ENCODE results near the gene TMPRSS6. TPM values are rescaled to one million over a fixed set of nuclear protein-coding genes. Genes with fewer than 3 reads are reported as not detected.
"Not testable (repeated sequence)": the region's sequence is repeated elsewhere in the genome, so short reads cannot be mapped to it uniquely, and the experiment has no call there.

The TMPRSS6 gene
- total RNA-seq, 1 donor from 2014 or later = not detected

GRCh38 chr22:37088108-37088605 is 21.4 kb downstream of the TMPRSS6 start:
- peak; percentile 32 for DNase-seq

- no peak for DNase-seq
Measured at GRCh38 chr22:37086184-37086583, 23.3 kb downstream of the TMPRSS6 start.

- DNase-seq = no peak
Measured at GRCh38 chr22:37084385-37084784, 25.1 kb downstream of the TMPRSS6 start.

- no peak for DNase-seq
Measured at GRCh38 chr22:37083914-37084313, 25.6 kb downstream of the TMPRSS6 start.

- DNase-seq = no peak
Measured at GRCh38 chr22:37082251-37082873, 27.2 kb downstream of the TMPRSS6 start.

GRCh38 chr22:37080838-37081237 is 28.7 kb downstream of the TMPRSS6 start:
- DNase-seq = no peak

GRCh38 chr22:37080438-37080837 is 29.1 kb downstream of the TMPRSS6 start:
- no peak for DNase-seq

- no peak for DNase-seq
Measured at GRCh38 chr22:37079668-37080171, 29.8 kb downstream of the TMPRSS6 start.

GRCh38 chr22:37079158-37079557 is 30.4 kb downstream of the TMPRSS6 start:
- no peak for DNase-seq

GRCh38 chr22:37077802-37078448 is 31.6 kb downstream of the TMPRSS6 start:
- peak; percentile 64 for DNase-seq

GRCh38 chr22:37075822-37076433 is 33.6 kb downstream of the TMPRSS6 start:
- DNase-seq = no peak

- no peak for DNase-seq
Measured at GRCh38 chr22:37075046-37075445, 34.5 kb downstream of the TMPRSS6 start.

GRCh38 chr22:37074537-37074936 is 35.0 kb downstream of the TMPRSS6 start:
- no peak for DNase-seq

- DNase-seq = no peak
Measured at GRCh38 chr22:37072673-37073072, 36.8 kb downstream of the TMPRSS6 start.

- not testable (repeated sequence) for DNase-seq
Measured at GRCh38 chr22:37071850-37072592, 37.5 kb downstream of the TMPRSS6 start.

- no peak for DNase-seq
Measured at GRCh38 chr22:37070744-37071143, 38.8 kb downstream of the TMPRSS6 start.

- no peak for DNase-seq
Measured at GRCh38 chr22:37070334-37070733, 39.2 kb downstream of the TMPRSS6 start.

- no peak for DNase-seq
Measured at GRCh38 chr22:37069719-37070118, 39.8 kb downstream of the TMPRSS6 start.

GRCh38 chr22:37069319-37069718 is 40.2 kb downstream of the TMPRSS6 start:
- DNase-seq = no peak

- peak; percentile 32 for DNase-seq
Measured at GRCh38 chr22:37068859-37069258, 40.7 kb downstream of the TMPRSS6 start.

GRCh38 chr22:37067428-37067827 is 42.1 kb downstream of the TMPRSS6 start:
- DNase-seq = no peak

- DNase-seq = no peak
Measured at GRCh38 chr22:37065961-37066360, 43.6 kb downstream of the TMPRSS6 start.

GRCh38 chr22:37065180-37065579 is 44.3 kb downstream of the TMPRSS6 start:
- no peak for DNase-seq
